C4-2B (cell line): ENCODE data around the gene GARNL3.

Experiments used
- H3K27ac ChIP-seq: fragments of 450-650 bp; 2 replicates; pipeline ENCODE4 v1.5.1; 2017
- ZFX ChIP-seq: fragments of 450-650 bp; IDR thresholded peaks from 2 replicates; pipeline ENCODE4 v1.6.1; 2017
- TF ChIP-seq, protein P1 (sequence below): fragments of 450-650 bp; conservative IDR thresholded peaks from 2 replicates; pipeline ENCODE4 v1.5.1; 2017; ENCODE audit warnings: mild to moderate bottlenecking

GARNL3 gene

DNA sequence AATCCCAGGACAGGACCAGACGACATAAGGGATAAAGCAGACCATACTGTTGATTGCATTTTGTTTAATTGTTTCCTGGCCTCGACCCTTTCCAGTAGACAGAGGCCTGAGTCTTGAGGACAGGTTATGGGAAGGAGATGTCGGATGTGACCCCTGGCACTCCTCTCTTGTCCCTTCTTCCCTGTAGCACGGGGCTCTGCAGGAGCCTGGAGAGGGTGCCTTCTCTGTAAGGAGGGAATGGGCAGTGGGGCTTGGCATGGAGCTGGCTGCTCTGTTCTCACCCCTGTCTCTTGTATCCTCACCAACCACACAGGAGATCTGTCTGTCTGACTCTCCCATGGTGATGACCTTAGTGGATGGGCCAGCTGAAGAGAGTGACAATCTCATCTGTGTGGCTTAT, 92.3 kb downstream of the GARNL3 start:
- no peak overlapping the region for H3K27ac ChIP-seq
- TF ChIP-seq, protein P1, sequence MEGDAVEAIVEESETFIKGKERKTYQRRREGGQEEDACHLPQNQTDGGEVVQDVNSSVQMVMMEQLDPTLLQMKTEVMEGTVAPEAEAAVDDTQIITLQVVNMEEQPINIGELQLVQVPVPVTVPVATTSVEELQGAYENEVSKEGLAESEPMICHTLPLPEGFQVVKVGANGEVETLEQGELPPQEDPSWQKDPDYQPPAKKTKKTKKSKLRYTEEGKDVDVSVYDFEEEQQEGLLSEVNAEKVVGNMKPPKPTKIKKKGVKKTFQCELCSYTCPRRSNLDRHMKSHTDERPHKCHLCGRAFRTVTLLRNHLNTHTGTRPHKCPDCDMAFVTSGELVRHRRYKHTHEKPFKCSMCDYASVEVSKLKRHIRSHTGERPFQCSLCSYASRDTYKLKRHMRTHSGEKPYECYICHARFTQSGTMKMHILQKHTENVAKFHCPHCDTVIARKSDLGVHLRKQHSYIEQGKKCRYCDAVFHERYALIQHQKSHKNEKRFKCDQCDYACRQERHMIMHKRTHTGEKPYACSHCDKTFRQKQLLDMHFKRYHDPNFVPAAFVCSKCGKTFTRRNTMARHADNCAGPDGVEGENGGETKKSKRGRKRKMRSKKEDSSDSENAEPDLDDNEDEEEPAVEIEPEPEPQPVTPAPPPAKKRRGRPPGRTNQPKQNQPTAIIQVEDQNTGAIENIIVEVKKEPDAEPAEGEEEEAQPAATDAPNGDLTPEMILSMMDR: no peak
- no peak for TF ChIP-seq ZFX

DNA sequence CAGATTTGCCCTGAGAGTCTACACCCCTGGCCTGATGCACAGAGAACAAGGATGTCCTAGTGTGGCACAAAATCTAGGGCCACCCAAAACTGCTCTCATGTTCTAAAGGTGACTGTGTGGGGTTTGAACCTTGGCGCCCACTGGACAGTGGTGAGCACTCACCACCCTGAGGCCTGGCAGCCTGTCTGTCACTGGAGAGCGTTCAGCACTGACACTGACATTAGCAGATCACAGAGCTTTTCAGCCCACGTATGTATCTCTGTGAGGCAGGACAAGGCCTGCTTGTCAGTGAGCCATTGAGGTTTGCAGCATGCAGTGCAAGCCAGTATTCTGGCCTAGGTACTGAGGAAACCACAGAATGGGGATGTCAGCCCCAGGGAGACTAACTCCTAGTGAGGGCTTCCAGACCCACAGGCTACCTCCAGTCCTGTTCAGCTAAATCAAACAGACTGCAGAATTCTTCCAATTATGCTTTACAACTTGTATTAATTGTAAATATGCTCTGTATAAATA, 93.5 kb downstream of the GARNL3 start:
- H3K27ac ChIP-seq: no peak overlapping the region
- no peak for TF ChIP-seq ZFX
- TF ChIP-seq, protein P1: no peak

DNA sequence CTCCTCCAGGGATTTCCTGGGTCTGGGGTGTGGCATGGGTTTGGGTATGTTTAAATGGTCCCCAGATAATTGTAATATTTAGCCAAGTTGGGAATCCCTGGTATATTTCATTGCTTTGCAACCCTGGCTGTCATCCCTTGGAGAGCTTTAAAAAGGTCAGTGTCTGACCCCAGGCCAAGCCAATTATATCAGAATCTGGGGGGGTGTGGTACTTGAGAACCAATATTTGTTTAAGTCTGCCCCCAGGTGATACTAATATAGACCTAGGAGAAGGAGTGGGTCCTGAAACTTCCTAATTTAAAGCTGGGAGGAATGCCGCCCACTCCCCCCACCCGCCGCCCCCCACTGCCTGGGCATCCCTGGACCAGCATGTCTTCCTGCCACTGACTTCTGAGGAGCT, 94.2 kb downstream of the GARNL3 start:
- TF ChIP-seq, protein P1: no peak
- H3K27ac ChIP-seq: no peak overlapping the region

DNA sequence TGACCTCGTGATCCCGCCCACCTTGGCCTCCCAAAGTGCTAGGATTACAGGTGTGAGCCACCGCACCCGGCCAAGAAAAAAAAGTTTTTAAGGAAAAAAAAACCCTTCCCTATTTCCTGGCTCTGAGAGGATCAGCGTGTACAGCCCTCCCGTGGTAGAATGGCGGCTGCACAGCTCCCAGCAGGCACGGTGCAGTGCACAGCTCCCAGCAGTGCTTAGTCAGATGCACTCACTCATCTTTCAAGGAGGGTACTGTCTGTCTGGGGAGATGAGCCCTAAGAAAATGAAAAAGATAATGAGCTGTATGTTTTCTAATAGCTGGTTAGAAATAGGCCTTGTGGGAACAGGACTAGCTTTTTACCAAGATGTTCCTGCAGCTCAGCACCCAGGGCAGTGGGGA, 95.7 kb downstream of the GARNL3 start:
- TF ChIP-seq, protein P1: no peak
- no peak for TF ChIP-seq ZFX
- no peak overlapping the region for H3K27ac ChIP-seq

DNA sequence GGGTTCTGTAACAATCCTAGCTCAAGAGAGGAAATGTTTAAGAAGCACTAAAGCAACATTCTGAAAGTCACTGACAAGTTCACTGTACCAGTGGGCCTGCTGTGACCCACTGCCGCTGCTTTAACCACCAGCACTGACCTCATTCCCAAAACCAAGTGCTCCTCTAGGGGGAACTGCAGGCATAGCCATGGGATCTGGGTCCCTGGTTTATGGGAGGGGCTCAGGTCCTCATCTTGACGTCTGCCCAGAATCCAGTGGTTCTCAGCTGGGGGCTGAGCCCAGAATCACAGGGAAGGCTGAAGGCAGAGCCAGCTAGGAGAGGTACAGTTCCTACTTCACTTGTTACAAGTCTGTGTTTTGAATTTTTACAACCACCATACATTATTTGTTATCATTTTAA, 96.3 kb downstream of the GARNL3 start:
- TF ChIP-seq ZFX: no peak
- TF ChIP-seq, protein P1: no peak
- H3K27ac ChIP-seq: no peak overlapping the region

DNA sequence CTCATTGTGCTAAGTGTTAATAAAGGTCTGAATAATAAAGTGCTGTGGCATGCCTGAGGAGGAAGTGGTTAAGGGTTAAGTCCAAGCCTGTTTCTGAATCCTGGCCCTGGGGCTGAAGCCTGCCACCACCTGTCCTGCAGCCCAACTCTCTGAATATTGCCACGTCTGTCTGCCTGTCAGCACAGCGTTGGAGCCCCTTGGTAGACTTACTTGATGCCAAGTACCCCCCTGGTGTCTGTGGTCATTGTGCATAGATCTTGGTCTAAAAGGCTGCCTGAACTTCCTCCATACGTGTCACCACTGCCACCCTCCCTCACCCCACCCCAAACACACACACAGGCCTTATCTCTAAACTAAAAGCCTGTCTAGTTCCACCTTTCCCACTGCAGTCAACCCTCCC, 97.0 kb downstream of the GARNL3 start:
- no peak overlapping the region for H3K27ac ChIP-seq
- TF ChIP-seq ZFX: no peak
- TF ChIP-seq, protein P1: no peak

DNA sequence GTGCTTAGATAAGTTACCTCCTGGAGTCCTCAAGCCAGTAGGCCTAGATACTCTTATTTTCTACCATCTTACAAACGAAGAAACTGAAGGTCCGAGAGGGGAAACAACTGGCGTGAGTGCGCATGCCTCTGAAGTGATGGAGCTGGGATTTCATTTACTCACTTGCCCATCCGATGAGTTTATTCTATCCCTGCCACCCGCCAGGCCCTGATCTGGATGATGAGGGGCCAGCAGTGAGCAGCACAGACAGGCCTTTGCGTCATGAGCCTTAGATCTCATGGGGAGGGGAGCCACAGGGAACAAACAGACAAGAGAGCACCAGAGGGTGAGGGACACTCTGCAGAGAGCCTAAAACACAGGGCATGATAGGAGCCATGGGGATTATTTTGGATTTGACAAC, 98.3 kb downstream of the GARNL3 start:
- TF ChIP-seq, protein P1: no peak
- TF ChIP-seq ZFX: no peak
- H3K27ac ChIP-seq: no peak overlapping the region
